ENCODE data around the gene NUTM2E.
"Not testable (repeated sequence)": the region's sequence is repeated elsewhere in the genome, so short reads cannot be mapped to it uniquely, and the experiment has no call there.

Gene NUTM2E

GRCh38 chr10:79838441-79838840, 11.9 kb downstream of the NUTM2E start:
- H3K4me3 ChIP-seq (ENCODE audit: low read depth, low read length); DNase-seq (ENCODE audit: low read depth): not testable (repeated sequence)

- H3K4me3 ChIP-seq (ENCODE audit: low read depth, low read length) = not testable (repeated sequence)
These were observed 26.8 kb downstream of the NUTM2E start for GRCh38 chr10:79853191-79853854.

GRCh38 chr10:79862269-79862668, 35.7 kb downstream of the NUTM2E start:
- H3K4me3 ChIP-seq (ENCODE audit: low read depth, low read length); DNase-seq (ENCODE audit: low read depth): not testable (repeated sequence)

More at GRCh38 chr10:79853191-79853854, 26.8 kb downstream of the NUTM2E start:
- not testable (repeated sequence) for DNase-seq (ENCODE audit: low read depth)

- not testable (repeated sequence) for DNase-seq (ENCODE audit: low read depth); H3K4me3 ChIP-seq (ENCODE audit: low read depth, low read length)
These were observed 36.3 kb downstream of the NUTM2E start for GRCh38 chr10:79862803-79863202.

- not testable (repeated sequence) for H3K4me3 ChIP-seq (ENCODE audit: low read depth, low read length); DNase-seq (ENCODE audit: low read depth)
These were observed 40.5 kb downstream of the NUTM2E start for GRCh38 chr10:79866903-79867551.

- H3K4me3 ChIP-seq (ENCODE audit: low read depth, low read length) = not testable (repeated sequence)
These were observed 41.5 kb downstream of the NUTM2E start for GRCh38 chr10:79868023-79868422.

GRCh38 chr10:79869439-79870097, 43.0 kb downstream of the NUTM2E start:
- DNase-seq (ENCODE audit: low read depth) = peak; percentile 1
- H3K4me3 ChIP-seq (ENCODE audit: low read depth, low read length) = not testable (repeated sequence)

More at GRCh38 chr10:79868023-79868422, 41.5 kb downstream of the NUTM2E start:
- DNase-seq (ENCODE audit: low read depth) = not testable (repeated sequence)

- not testable (repeated sequence) for H3K4me3 ChIP-seq (ENCODE audit: low read depth, low read length); DNase-seq (ENCODE audit: low read depth)
These were observed 45.2 kb downstream of the NUTM2E start for GRCh38 chr10:79871729-79872128.

Measured in GM12865 (cell line).